ENCODE data around the gene GNA15. TPM values are rescaled to one million over a fixed set of nuclear protein-coding genes. Genes with fewer than 3 reads are reported as not detected.

Gene GNA15
- total RNA-seq, 2 donors from 2014 or later, result 13.0 to 14.0 TPM

- peaks cover under 1 to 16% of the 10 kb centered on the region in 2 donors for H3K4me1 ChIP-seq (ENCODE audit: control insufficient read depth in 1 of 2, low read depth in 2 of 2)
- peaks cover 18% of the 10 kb centered on the region for H3K36me3 ChIP-seq
- no peak for TF ChIP-seq CTCF (IDR thresholded peaks at IDR 0.05)
- DNase-seq (ENCODE audit: low spot score) (no peak), ATAC-seq (ENCODE audit: insufficient number of reproducible peaks, low FRiP score, low read depth) (no peak)
- H3K27me3 ChIP-seq (replicated peaks; ENCODE audit: insufficient read depth), result no peaks in the 10 kb centered on the region
- no peak overlapping the region for H3K4me3 ChIP-seq
- no peak overlapping the region for H3K27ac ChIP-seq
- H3K9me3 ChIP-seq, result no peaks in the 10 kb centered on the region
Observed at GRCh38 chr19:3109491-3109890, 26.3 kb upstream of the GNA15 start.

DNA sequence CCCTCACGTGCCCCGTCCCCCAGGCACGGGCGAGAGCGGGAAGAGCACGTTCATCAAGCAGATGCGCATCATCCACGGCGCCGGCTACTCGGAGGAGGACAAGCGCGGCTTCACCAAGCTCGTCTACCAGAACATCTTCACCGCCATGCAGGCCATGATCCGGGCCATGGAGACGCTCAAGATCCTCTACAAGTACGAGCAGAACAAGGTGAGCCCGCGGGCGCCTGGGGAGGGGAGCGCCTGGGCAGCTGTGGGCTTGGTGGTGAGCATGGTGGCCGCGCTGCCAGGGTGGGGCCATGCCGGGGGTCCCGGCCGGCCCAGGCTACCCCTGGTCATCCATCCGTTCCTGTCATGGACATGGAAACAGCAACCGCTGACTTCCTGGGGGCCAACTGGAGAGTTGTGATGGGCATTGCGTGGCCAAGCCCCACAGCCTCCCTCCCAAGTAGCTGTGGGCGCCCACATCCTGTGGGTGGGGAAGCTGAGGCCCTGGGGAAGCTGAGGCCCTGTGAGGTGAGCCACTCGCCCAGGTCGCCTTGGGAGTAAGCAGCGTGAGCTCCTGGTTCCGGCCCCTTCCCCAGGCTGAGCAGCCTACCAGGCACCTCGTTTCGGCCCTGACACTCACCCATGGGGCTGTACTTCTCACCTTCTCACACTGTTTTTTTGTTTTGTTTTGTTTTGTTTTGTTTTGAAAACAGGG lies 25.6 kb upstream of the GNA15 start:
- TF ChIP-seq CTCF (IDR thresholded peaks at IDR 0.05), result no peak
- Histone ChIP-seq H3K36me3 (peaks cover 23% of the 10 kb centered on the region), H3K27ac (no peak overlapping the region), H3K9me3 (no peaks in the 10 kb centered on the region), H3K4me1 (ENCODE audit: control insufficient read depth in 1 of 2, low read depth in 2 of 2) (peaks cover 0 to 13% of the 10 kb centered on the region in 2 donors), H3K4me3 (no peak overlapping the region), H3K27me3 (replicated peaks; ENCODE audit: insufficient read depth) (no peaks in the 10 kb centered on the region)
- DNase-seq (ENCODE audit: low spot score), result no peak
- ATAC-seq (ENCODE audit: insufficient number of reproducible peaks, low FRiP score, low read depth), result no peak

DNA sequence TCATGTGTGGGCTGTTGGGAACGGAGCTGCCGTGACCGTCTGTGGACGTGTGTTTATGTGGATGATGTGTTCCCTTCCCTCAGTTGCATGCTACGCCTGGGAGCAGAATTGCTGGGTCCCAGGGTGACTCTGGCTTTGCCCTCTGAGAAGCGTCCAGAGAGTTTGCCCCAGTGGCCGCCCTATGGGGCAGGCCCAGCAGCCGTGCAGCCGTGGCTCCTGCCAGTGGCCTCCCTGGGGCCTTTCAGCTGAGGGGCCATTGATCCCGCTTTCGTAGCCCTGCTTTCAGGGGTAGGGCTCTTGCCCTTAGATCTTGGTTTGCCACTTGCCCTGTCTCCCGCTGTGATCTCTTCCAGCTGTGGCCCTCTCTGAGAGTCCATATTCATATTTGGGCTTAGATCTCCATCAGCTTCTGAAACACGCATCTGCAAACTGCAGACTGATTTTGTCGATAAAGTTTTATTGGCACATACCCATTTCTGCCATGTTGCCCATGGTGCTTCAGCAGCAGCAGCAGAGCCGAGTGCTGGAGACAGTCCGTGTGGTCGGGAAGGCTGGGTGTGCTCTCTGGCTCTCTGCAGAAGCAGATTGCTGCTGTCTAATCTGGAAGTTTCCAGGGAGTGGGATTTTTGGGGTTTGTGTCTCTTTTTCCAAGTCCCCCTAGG lies 24.1 kb upstream of the GNA15 start:
- Histone ChIP-seq H3K27ac (no peak overlapping the region), H3K4me3 (no peak overlapping the region), H3K9me3 (no peaks in the 10 kb centered on the region), H3K4me1 (ENCODE audit: control insufficient read depth in 1 of 2, low read depth in 2 of 2) (peaks cover 0 to 6% of the 10 kb centered on the region in 2 donors), H3K27me3 (replicated peaks; ENCODE audit: insufficient read depth) (no peaks in the 10 kb centered on the region), H3K36me3 (peaks cover 24% of the 10 kb centered on the region)
- ATAC-seq (ENCODE audit: insufficient number of reproducible peaks, low FRiP score, low read depth) (no peak), DNase-seq (ENCODE audit: low spot score) (no peak)
- TF ChIP-seq CTCF (IDR thresholded peaks at IDR 0.05), result no peak

DNA sequence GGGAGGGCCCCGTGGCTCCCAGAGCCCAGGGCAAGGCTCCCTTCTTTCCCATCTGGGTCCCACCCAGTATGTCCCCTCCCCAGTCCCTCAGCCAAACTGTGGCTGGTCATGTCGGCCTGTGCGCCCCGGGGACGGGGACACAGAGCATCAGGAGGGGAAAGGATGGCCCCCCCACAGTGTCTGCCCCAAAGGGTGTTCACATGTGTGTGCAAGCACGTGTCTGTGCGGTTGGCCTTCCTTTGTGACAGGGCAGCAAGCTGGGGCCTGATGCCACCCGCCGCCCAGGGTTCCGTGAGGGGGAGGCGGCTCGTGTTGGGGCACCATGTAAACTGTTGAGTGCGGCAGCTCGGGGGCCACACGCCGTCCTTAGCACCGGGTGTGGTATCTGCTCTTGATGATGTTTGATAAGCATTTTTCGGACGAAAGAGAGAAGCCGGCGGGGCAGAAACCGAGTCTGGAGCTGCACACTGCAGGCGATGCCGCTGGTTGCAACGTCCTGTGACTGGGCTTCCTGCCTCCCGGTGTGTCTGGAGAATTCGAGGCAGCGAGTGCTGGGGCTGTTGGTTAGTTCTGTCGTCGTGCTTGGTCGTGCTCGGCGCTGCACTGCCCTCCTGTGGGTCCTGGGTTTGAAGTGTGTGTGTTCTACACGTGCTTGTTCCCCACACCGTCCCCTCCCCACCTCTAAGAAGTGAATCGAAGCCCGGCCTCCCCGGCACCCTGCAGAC lies 23.3 kb upstream of the GNA15 start:
- Histone ChIP-seq H3K27me3 (replicated peaks; ENCODE audit: insufficient read depth) (no peaks in the 10 kb centered on the region), H3K4me3 (no peak overlapping the region), H3K27ac (no peak overlapping the region), H3K36me3 (peaks cover 27% of the 10 kb centered on the region), H3K4me1 (ENCODE audit: control insufficient read depth in 1 of 2, low read depth in 2 of 2) (peaks cover 0 to 6% of the 10 kb centered on the region in 2 donors), H3K9me3 (no peaks in the 10 kb centered on the region)
- DNase-seq (ENCODE audit: low spot score), result no peak
- no peak for TF ChIP-seq CTCF (IDR thresholded peaks at IDR 0.05)
- no peak for ATAC-seq (ENCODE audit: insufficient number of reproducible peaks, low FRiP score, low read depth)
